Activated T-helper 17 cell treated with anti-CD3 and anti-CD28 coated beads, Interleukin-2, amount 50 U/mL, for 72 hours (primary cell): ENCODE results near the gene NUP155. TPM values are rescaled to one million over a fixed set of nuclear protein-coding genes. Genes with fewer than 3 reads are reported as not detected.
"Not testable (repeated sequence)": the region's sequence is repeated elsewhere in the genome, so short reads cannot be mapped to it uniquely, and the experiment has no call there.

Source experiments
- ATAC-seq: fragments of 150-1000 bp; cut with Tn5 transposase; replicated peaks from 2 replicates; pipeline ENCODE4 v1.10.0; 2021; ENCODE audit warnings: mild to moderate bottlenecking, moderate library complexity
- H3K27ac Mint-ChIP-seq: one replicate; pipeline ENCODE4 v1.8.0; 2022; ENCODE audit warnings: mixed read lengths
- H3K27me3 Mint-ChIP-seq: one replicate; pipeline ENCODE4 v1.8.0; 2022; ENCODE audit warnings: mixed read lengths
- H3K36me3 Mint-ChIP-seq: one replicate; pipeline ENCODE4 v1.8.0; 2022; ENCODE audit warnings: low read depth, mild to moderate bottlenecking, mixed read lengths
- H3K4me1 Mint-ChIP-seq: one replicate; pipeline ENCODE4 v1.8.0; 2022; ENCODE audit warnings: mixed read lengths
- H3K4me3 Mint-ChIP-seq: one replicate; pipeline ENCODE4 v1.8.0; 2022; ENCODE audit warnings: mild to moderate bottlenecking, mixed read lengths
- H3K9me3 Mint-ChIP-seq: one replicate; pipeline ENCODE4 v1.8.0; 2022; ENCODE audit warnings: mixed read lengths
- total RNA-seq, 2 donors: library from RNA; stranded (reverse); gene quantifications; one replicate each; pipeline ENCODE4 v1.2.3, GENCODE V29; 2022

NUP155 gene
- 10 to 100 TPM; 54.6 to 84.5 TPM for total RNA-seq

DNA sequence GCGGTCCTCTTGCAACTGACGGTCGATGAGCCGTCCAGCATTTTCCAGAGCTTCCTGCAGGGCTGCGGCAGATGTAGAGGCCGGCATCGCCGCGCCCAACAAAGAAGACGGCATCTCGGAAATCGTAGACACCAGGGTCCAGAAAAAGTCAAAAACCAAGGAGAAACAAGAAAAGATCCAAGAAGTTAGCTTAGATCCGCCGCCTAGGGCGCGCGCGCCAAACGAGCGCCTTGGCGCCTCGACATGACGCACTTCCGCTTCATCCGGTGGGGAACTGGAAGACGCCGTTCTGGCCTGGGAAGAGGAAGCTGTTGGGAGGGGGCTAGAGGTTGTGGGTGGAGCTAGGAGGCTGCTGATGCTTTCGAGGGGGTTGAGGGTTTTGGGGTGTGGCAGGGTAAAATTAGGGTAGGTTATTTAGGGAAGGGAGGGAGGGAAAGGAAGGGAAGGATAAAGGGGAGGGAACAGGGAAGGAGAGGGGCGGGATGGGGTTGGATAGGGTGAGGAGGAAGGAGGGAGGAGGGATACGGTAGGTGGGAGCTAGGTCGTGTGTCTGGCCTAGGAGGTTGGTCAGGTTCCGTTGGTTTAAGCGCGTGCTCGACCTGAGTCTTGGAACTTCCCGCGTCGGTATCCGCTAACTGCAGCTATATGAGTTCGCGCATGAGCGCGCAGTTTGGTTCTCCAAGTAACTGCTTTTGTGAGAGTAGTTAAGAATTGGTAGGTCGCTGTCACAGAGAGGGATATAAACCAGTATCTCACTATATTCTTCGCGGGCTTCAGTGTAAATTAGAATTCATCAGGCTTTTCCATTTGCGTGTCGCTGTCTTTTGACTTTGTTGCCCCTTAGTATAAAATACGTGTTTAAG is at the start of gene NUP155:
NUP155 (minus strand) TSS at position 243 of the 863 bp plus-strand sequence; CDS start at position 114, 129 bp downstream.
- H3K27ac Mint-ChIP-seq = peak within 1 kb of the TSS; percentile 91
- H3K36me3 Mint-ChIP-seq = peaks cover 53% of the 10 kb centered on the region
- no peaks in the 10 kb centered on the region for H3K9me3 Mint-ChIP-seq
- H3K27me3 Mint-ChIP-seq = no peaks in the 10 kb centered on the region
- ATAC-seq = peak; percentile 96
- H3K4me3 Mint-ChIP-seq = peak within 1 kb of the TSS; percentile 96
- H3K4me1 Mint-ChIP-seq = peaks cover 21% of the 10 kb centered on the region

DNA sequence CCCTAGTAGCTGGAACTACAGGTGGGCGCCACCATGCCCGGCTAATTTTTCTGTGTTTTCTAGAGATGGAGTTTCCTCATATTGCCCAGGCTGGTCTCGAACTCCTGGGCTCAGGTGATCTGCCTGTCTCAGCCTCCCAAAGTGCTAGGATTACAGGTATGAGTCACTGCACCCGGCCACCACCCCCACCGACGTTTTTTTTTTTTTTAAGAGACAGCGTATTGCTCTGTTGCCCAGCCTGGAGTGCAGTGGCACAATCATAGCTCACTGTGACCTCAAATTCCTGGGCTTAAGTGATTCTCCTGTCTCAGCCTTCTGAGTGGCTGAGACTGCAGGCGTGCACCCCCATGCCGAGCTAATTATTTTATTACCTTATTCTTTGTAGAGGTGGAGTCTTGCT is 46.4 kb upstream of the NUP155 start:
- Mint-ChIP-seq H3K4me3 (no peak overlapping the region), H3K27ac (no peak overlapping the region), H3K9me3 (no peaks in the 10 kb centered on the region), H3K4me1 (no peaks in the 10 kb centered on the region), H3K36me3 (peaks cover 40% of the 10 kb centered on the region), H3K27me3 (no peaks in the 10 kb centered on the region)
- no peak for ATAC-seq

DNA sequence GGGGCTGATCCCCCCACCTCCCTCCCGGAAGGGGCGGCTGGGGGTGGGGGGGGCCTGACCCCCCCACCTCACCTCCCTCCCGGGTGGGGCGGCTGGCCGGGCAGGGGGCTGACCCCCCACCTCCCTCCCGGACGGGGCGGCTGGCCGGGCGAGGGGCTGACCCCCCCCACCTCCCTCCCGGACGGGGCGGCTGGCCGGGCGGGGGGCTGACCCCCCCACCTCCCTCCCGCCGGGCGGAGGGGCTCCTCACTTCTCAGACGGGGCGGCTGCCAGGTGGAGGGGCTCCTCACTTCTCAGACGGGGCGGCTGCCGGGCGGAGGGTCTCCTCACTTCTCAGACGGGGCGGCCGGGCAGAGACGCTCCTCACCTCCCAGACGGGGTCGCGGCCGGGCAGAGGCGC is 44.5 kb upstream of the NUP155 start:
- not testable (repeated sequence) for H3K27ac Mint-ChIP-seq

DNA sequence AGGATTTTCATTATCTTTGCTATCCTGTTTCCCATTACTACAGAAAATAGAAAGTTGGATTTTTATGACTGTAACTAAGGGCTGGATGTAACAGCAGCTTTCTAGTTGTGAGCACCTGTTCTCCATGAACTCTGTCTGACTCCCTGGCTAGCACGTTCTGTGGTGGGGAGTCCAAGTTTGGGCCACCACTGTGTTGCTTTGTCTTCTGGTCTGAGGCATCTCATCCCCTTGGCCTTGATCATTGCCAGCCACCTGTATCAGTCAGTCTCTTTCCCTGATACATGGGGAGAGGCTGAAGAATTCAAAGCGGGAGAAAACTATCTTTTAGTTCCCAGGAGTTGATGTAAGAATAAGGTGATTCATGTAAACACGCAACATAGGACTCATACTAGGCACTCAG is 41.6 kb upstream of the NUP155 start:
- no peak overlapping the region for H3K4me3 Mint-ChIP-seq
- no peak overlapping the region for H3K27ac Mint-ChIP-seq
- no peak for ATAC-seq
- H3K9me3 Mint-ChIP-seq = no peaks in the 10 kb centered on the region
- no peaks in the 10 kb centered on the region for H3K27me3 Mint-ChIP-seq
- H3K36me3 Mint-ChIP-seq = peaks cover 52% of the 10 kb centered on the region
- no peaks in the 10 kb centered on the region for H3K4me1 Mint-ChIP-seq

More for the DNA sequence above, 44.5 kb upstream of the NUP155 start:
- H3K27me3 Mint-ChIP-seq, H3K4me1 Mint-ChIP-seq, ATAC-seq, H3K9me3 Mint-ChIP-seq, H3K4me3 Mint-ChIP-seq: not testable (repeated sequence)
- peaks cover 43% of the 10 kb centered on the region for H3K36me3 Mint-ChIP-seq

- Mint-ChIP-seq H3K4me1 (no peaks in the 10 kb centered on the region), H3K36me3 (peaks cover 77% of the 10 kb centered on the region), H3K9me3 (no peaks in the 10 kb centered on the region), H3K27me3 (no peaks in the 10 kb centered on the region), H3K27ac (no peak overlapping the region), H3K4me3 (no peak overlapping the region)
- no peak for ATAC-seq
Observed at GRCh38 chr5:37400501-37400900, 29.6 kb upstream of the NUP155 start.

GRCh38 chr5:37396352-37396751 is 25.4 kb upstream of the NUP155 start:
- Mint-ChIP-seq H3K4me3 (no peak overlapping the region), H3K4me1 (peaks cover 5% of the 10 kb centered on the region), H3K36me3 (peaks cover 90% of the 10 kb centered on the region), H3K27ac (no peak overlapping the region), H3K9me3 (no peaks in the 10 kb centered on the region), H3K27me3 (no peaks in the 10 kb centered on the region)
- ATAC-seq = no peak

DNA sequence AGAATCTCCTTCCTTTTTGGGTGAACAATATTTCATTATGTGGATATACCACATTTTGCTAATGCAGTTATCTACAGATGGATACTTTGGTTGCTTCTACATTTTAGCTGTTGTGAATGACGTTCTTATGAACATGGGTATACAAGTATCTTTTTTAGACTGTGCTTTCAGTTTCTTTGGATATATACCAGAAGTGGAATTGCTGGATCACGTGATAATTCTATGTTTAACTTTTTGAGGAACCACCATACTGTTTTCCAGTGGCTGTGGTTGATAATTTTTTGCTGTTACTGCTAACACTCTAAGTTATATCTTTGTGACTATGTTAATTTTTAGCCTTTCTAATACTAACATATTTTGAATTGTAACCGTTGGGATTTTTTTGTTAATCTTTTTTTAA is 20.7 kb upstream of the NUP155 start:
- Mint-ChIP-seq H3K4me1 (peaks cover 9% of the 10 kb centered on the region), H3K36me3 (peaks cover 83% of the 10 kb centered on the region), H3K4me3 (no peak overlapping the region), H3K27ac (no peak overlapping the region), H3K27me3 (no peaks in the 10 kb centered on the region), H3K9me3 (no peaks in the 10 kb centered on the region)
- ATAC-seq = no peak

- peak within 1 kb of the TSS; percentile 87 for H3K27ac Mint-ChIP-seq
- H3K27me3 Mint-ChIP-seq, H3K9me3 Mint-ChIP-seq, H3K4me1 Mint-ChIP-seq: not testable (repeated sequence)
- ATAC-seq = peak; percentile 98
- H3K36me3 Mint-ChIP-seq = peaks cover 42% of the 10 kb centered on the region
- H3K4me3 Mint-ChIP-seq = peak within 1 kb of the TSS; percentile 97
Observed at GRCh38 chr5:37379100-37379628, 8.3 kb upstream of the NUP155 start, which contains the start of gene WDR70. TSS of gene WDR70 (plus strand) at chr5:37379318. CDS start at chr5:37379368, 50 bp downstream.

- H3K4me1 Mint-ChIP-seq, H3K27me3 Mint-ChIP-seq, H3K9me3 Mint-ChIP-seq, ATAC-seq: not testable (repeated sequence)
- H3K36me3 Mint-ChIP-seq = peaks cover 31% of the 10 kb centered on the region
- H3K27ac Mint-ChIP-seq = peak overlapping the region; percentile 87
- H3K4me3 Mint-ChIP-seq = peak overlapping the region; percentile 97
Observed at GRCh38 chr5:37378066-37378465, 7.2 kb upstream of the NUP155 start.

GRCh38 chr5:37375091-37375490 is 4.2 kb upstream of the NUP155 start:
- Mint-ChIP-seq H3K27me3 (no peaks in the 10 kb centered on the region), H3K4me1 (peaks cover 10% of the 10 kb centered on the region), H3K4me3 (no peak overlapping the region), H3K9me3 (no peaks in the 10 kb centered on the region), H3K36me3 (peaks cover 18% of the 10 kb centered on the region), H3K27ac (no peak overlapping the region)
- ATAC-seq = no peak

DNA sequence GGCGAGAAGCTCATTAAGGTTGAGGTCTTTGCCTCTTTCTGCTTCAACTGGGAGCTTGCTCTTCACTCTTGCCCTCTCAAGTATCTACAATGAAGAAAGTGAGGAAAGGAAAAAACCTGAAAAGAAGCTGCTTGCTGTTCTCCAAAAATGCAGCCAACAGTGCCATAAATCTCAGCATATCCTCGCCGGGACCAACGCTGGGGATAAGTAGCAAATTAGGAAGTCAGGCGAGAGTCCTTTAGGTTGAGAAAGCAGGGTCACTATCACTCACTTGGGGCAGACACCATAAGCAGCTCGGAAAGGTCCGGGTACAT is 399 bp downstream of the NUP155 start:
- peaks cover 57% of the 10 kb centered on the region for H3K36me3 Mint-ChIP-seq
- peak overlapping the region; percentile 91 for H3K27ac Mint-ChIP-seq
- no peaks in the 10 kb centered on the region for H3K27me3 Mint-ChIP-seq
- peak; percentile 46 for ATAC-seq
- H3K4me1 Mint-ChIP-seq = peaks cover 21% of the 10 kb centered on the region
- peak overlapping the region; percentile 96 for H3K4me3 Mint-ChIP-seq
- H3K9me3 Mint-ChIP-seq = no peaks in the 10 kb centered on the region

DNA sequence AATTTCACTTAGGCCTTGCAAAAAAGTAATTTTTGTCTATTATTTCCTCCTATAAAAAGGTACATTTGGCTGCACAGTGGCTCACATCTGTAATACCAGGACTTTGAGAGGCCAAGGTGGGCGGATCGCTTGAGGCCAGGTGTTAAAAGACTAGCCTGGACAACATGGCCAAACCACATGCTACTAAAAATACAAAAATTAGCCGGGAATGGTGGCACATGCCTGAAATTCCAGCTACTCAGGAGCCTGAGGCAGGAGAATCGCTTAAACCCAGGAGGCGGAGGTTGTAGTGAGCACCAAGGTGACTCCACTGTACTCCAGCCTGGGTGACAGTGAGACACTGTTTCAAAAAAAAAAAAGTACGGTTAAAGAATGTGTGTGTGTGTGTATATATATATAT is 15.7 kb downstream of the NUP155 start:
- H3K4me1 Mint-ChIP-seq = no peaks in the 10 kb centered on the region
- peaks cover 87% of the 10 kb centered on the region for H3K36me3 Mint-ChIP-seq
- H3K4me3 Mint-ChIP-seq = no peak overlapping the region
- no peak overlapping the region for H3K27ac Mint-ChIP-seq
- no peaks in the 10 kb centered on the region for H3K27me3 Mint-ChIP-seq
- no peak for ATAC-seq
- H3K9me3 Mint-ChIP-seq = no peaks in the 10 kb centered on the region

DNA sequence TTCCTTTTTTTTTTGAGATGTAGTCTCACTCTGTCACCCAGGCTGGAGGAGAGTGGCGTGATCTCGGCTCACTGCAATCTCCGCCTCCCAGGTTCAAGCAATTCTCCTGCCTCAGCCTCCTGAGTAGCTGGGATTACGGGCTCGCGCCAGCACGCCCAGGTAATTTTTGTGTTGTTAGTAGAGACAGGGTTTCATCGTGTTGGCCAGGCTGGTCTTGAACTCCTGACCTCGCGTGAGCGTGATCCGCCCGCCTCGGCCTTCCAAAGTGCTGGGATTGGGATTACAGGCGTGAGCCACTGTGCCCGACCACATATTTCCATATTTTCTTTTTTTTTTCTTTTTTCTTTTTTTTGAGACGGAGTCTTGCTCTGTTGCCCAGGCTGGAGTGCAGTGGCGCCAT is 28.2 kb downstream of the NUP155 start:
- H3K9me3 Mint-ChIP-seq, H3K4me1 Mint-ChIP-seq, ATAC-seq, H3K4me3 Mint-ChIP-seq, H3K27ac Mint-ChIP-seq, H3K27me3 Mint-ChIP-seq: not testable (repeated sequence)
- peaks cover 96% of the 10 kb centered on the region for H3K36me3 Mint-ChIP-seq

DNA sequence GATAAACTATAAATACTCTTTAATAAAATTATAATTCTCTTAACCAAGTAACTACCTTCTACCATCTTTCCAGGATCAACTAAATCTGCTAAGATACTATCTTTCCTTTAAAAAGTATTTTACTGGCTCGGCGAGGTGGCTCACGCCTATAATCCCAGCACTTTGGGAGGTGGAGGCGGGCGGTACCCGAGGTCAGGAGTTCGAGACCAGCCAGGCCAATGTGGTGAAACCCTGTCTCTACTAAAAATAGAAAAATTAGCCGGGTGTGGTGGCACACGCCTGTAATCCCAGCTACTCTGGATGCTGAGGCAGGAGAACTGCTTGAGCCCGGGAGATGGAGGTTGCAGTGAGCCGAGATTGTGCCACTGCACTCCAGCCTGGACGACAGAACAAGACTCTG is 36.2 kb downstream of the NUP155 start:
- H3K4me3 Mint-ChIP-seq, H3K4me1 Mint-ChIP-seq, H3K27ac Mint-ChIP-seq, ATAC-seq, H3K27me3 Mint-ChIP-seq, H3K9me3 Mint-ChIP-seq: not testable (repeated sequence)
- H3K36me3 Mint-ChIP-seq = peaks cover 92% of the 10 kb centered on the region

DNA sequence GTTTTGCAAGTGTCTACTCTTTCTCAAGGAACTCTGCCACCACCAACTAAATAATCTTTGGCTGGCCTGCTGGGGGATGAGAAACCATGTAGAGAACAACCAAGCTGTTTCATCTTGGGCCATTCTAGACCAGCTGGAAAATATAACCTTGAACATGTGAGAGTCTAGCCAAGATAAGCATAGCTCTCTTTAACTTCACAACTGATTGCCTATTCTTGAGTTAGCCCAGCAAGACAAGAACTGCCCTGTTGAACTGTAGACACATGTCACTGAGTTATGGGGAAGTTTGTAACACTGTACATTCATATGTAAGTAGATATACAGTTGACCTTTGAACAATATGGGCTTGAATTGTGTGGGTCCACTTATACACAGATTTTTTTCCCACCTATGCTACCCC is 44.4 kb downstream of the NUP155 start:
- Mint-ChIP-seq H3K4me1 (no peaks in the 10 kb centered on the region), H3K36me3 (peaks cover 100% of the 10 kb centered on the region), H3K27ac (peak overlapping the region; percentile 43), H3K27me3 (no peaks in the 10 kb centered on the region), H3K4me3 (no peak overlapping the region), H3K9me3 (no peaks in the 10 kb centered on the region)
- no peak for ATAC-seq
